K562 (cell line): ENCODE results near the gene BIRC6. TPM values are rescaled to one million over a fixed set of nuclear protein-coding genes. Genes with fewer than 3 reads are reported as not detected.

Experiments used
- ATAC-seq: fragments of 200-7000 bp; cut with Tn5 transposase; 3 replicates; pipeline ENCODE4 v1.9.1; 2020; ENCODE audit warnings: moderate library complexity
- Bru-seq: library from RNA; stranded (reverse); fragments of 400-500 nt; gene quantifications from one replicate; lab custom pipeline; 2021; lab: Mats Ljungman, UMichigan
- BruChase-seq, 2 experiments: library from RNA; stranded (reverse); fragments of 400-500 nt; gene quantifications; one replicate each; lab custom pipeline; 2021; lab: Mats Ljungman, UMichigan
- BruUV-seq: library from RNA; stranded (reverse); fragments of 400-500 nt; replicated peaks from 2 replicates; lab custom pipeline; 2021; lab: Mats Ljungman, UMichigan
- CTCF ChIA-PET: fragments of 300-600 bp; formaldehyde crosslinking; extraction: SDS; loops from one replicate; lab custom pipeline; 2021; ENCODE audit warnings: low intra/inter-chr PET ratio; lab: Yijun Ruan, JAX
- POLR2A ChIA-PET: fragments of 300-600, 350-650 bp; sonication (Branson Sonifier 250); formaldehyde crosslinking; extraction: SDS; loops from one replicate; lab custom pipeline; 2021; ENCODE audit warnings: antibody characterized with exemption, inconsistent platforms; lab: Yijun Ruan, JAX
- DNase-seq, 4 experiments: peaks; one replicate each; pipeline versions ENCODE4 v3.0.0 to v3.0.0-alpha.2; 2011 to 2018; ENCODE audit warnings: low spot score in 3 of 4, mixed read lengths in 3 of 4; ENCODE audit errors: extremely low read depth in 1 of 4
- FAIRE-seq: peaks from 2 replicates; lab custom pipeline; 2011; peaks lifted over from hg19 to GRCh38; lab: Jason Lieb, UNC
- H2AFZ ChIP-seq: 2 replicates; pipeline ENCODE4 v1.6.0; 2011; ENCODE audit warnings: low read depth, low read length, control low read depth, inconsistent platforms
- H3K27ac ChIP-seq: fragments of 200-600 bp; 3 replicates; pipeline ENCODE4 v1.8.0; 2011; ENCODE audit warnings: low read depth, mild to moderate bottlenecking, control low read depth, inconsistent platforms, low read length, moderate library complexity, mixed read lengths; ENCODE audit errors: extremely low read depth
- H3K27me3 ChIP-seq, 2 experiments: fragments of 300-600 bp in 1 of 2; 2 replicates in 1 of 2; 3 replicates in 1 of 2; pipeline versions ENCODE4 v1.6.0 to v1.8.0; 2011; ENCODE audit warnings: inconsistent platforms in 2 of 2, low read length in 2 of 2, mild to moderate bottlenecking in 1 of 2, mixed read lengths in 1 of 2, moderate library complexity in 1 of 2; ENCODE audit not compliant: control insufficient read depth in 2 of 2, insufficient read depth in 2 of 2
- H3K36me3 ChIP-seq: fragments of 300-600 bp; 3 replicates; pipeline ENCODE4 v1.8.0; 2011; ENCODE audit warnings: mild to moderate bottlenecking, low read length, inconsistent platforms; ENCODE audit not compliant: control insufficient read depth, insufficient read depth
- H3K4me1 ChIP-seq, 2 experiments: fragments of 200-600 bp in 1 of 2; replicated peaks in 1 of 2; 2 replicates in 1 of 2; 3 replicates in 1 of 2; pipeline versions ENCODE4 v1.5.1 to v1.8.0; 2011; ENCODE audit warnings: inconsistent platforms in 2 of 2, low read length in 2 of 2, mild to moderate bottlenecking in 1 of 2, mixed read lengths in 1 of 2, moderate library complexity in 1 of 2; ENCODE audit not compliant: control insufficient read depth in 2 of 2, insufficient read depth in 2 of 2
- H3K4me2 ChIP-seq: 2 replicates; pipeline ENCODE4 v1.6.1; 2011; ENCODE audit warnings: low read length, control low read depth, inconsistent platforms, mixed read lengths; ENCODE audit not compliant: insufficient read depth
- H3K4me3 ChIP-seq: fragments of 200-600 bp; sonication (generic), shearing (Covaris generic); 2 replicates; pipeline ENCODE4 v1.5.1; 2016; ENCODE audit warnings: control low read depth, inconsistent platforms
- H3K79me2 ChIP-seq: fragments of 200-600 bp; 3 replicates; pipeline ENCODE4 v1.8.0; 2011; ENCODE audit warnings: low read length, inconsistent platforms; ENCODE audit not compliant: control insufficient read depth, insufficient read depth
- H3K9ac ChIP-seq, 2 experiments: 2 replicates each; pipeline versions ENCODE4 v1.6.0 to v1.6.1; 2011; ENCODE audit warnings: low read depth in 2 of 2, low read length in 2 of 2, control low read depth in 1 of 2, inconsistent platforms in 1 of 2, mild to moderate bottlenecking in 1 of 2, mixed read lengths in 1 of 2; ENCODE audit not compliant: insufficient read depth in 1 of 2
- H3K9me1 ChIP-seq: one replicate; pipeline ENCODE4 v1.6.0; 2011; ENCODE audit warnings: inconsistent platforms, mild to moderate bottlenecking, low read length, moderate library complexity; ENCODE audit not compliant: control insufficient read depth, insufficient read depth
- H3K9me3 ChIP-seq: replicated peaks from 2 replicates; pipeline ENCODE4 v1.5.1; 2011; ENCODE audit warnings: low read depth, low read length, inconsistent platforms; ENCODE audit not compliant: control insufficient read depth, insufficient read depth
- H4K20me1 ChIP-seq: replicated peaks from 2 replicates; pipeline ENCODE4 v1.6.1; 2011; ENCODE audit warnings: low read length, inconsistent platforms, mixed read lengths; ENCODE audit not compliant: control insufficient read depth, insufficient read depth
- ATF1 ChIP-seq, 2 experiments: fragments of 450-650 bp in 1 of 2; IDR thresholded peaks; 2 replicates each; pipeline ENCODE4 v1.6.1; 2016; ENCODE audit warnings: missing compliant biosample characterization in 1 of 2, missing genetic modification characterization in 1 of 2
- BMI1 ChIP-seq: fragments of 150-350 bp; IDR thresholded peaks from 2 replicates; pipeline ENCODE4 v1.6.1; 2014; ENCODE audit warnings: low read length
- GABPB2 ChIP-seq: fragments of 250-450 bp; sonication (Bioruptor Pico); conservative IDR thresholded peaks from 2 replicates; pipeline ENCODE4 v1.5.1; 2021; ENCODE audit warnings: mild to moderate bottlenecking
- HLTF ChIP-seq: fragments of 450-650 bp; IDR thresholded peaks from 2 replicates; pipeline ENCODE4 v1.6.1; 2016
- JUND ChIP-seq, 2 experiments: IDR thresholded peaks; 2 replicates in 1 of 2; 3 replicates in 1 of 2; pipeline ENCODE4 v1.6.1; 2011; ENCODE audit warnings: borderline replicate concordance in 2 of 2, low read depth in 2 of 2, low read length in 2 of 2, improper control_type of control experiment in 1 of 2, missing biosample characterization in 1 of 2, missing genetic modification characterization in 1 of 2, missing genetic modification reagents in 1 of 2
- PHB2 ChIP-seq: fragments of 450-650 bp; IDR thresholded peaks from 2 replicates; pipeline ENCODE4 v1.6.1; 2017; ENCODE audit warnings: low read depth
- REST ChIP-seq, 2 experiments: fragments of 450-650 bp; formaldehyde crosslinking in 1 of 2; IDR thresholded peaks; 2 replicates each; pipeline versions ENCODE4 v1.4.0 to v1.6.1; 2014 to 2020; ENCODE audit warnings: mild to moderate bottlenecking in 2 of 2, borderline replicate concordance in 1 of 2, low read depth in 1 of 2
- SNIP1 ChIP-seq: fragments of 450-650 bp; IDR thresholded peaks from 2 replicates; pipeline ENCODE4 v1.7.1; 2017; ENCODE audit warnings: low read depth, mild to moderate bottlenecking
- WGBS: fragments of 100-300 bp; shearing (Covaris generic); methylation state at CpG from one replicate; pipeline ENCODE4 v1.1.6; 2016; ENCODE audit warnings: low coverage, mixed read lengths; ENCODE audit not compliant: insufficient coverage; ENCODE audit errors: missing lambda C conversion rate; 5-methylcytosine and 5-hydroxymethylcytosine counted together
- in situ Hi-C: fragments of 300-500 bp; cut with MboI; formaldehyde crosslinking; loops from 4 replicates; pipeline ENCODE4 v1.15.0; 2018; ENCODE audit warnings: inconsistent platforms, mixed read lengths
- intact Hi-C: fragments of 100-400 bp; cut with micrococcal nuclease; formaldehyde crosslinking; loops from 2 replicates; pipeline ENCODE4 v1.14.2; 2022
- long read RNA-seq, 3 experiments: library from polyadenylated mRNA in 2 of 3; library from RNA in 1 of 3; unstranded in 2 of 3; stranded (forward) in 1 of 3; transcript quantifications; one replicate each; pipeline ENCODE4 v2.0.0, GENCODE V29; 2019 to 2022
- polyA minus RNA-seq, 3 experiments: library from RNA; depleted of rRNA, polyadenylated mRNA; stranded (reverse); fragments of >200 nt; gene quantifications; 2 replicates each; pipeline ENCODE4 v1.2.3, GENCODE V29; 2011
- polyA plus RNA-seq, 8 experiments: library from polyadenylated mRNA; depleted of rRNA in 4 of 8; stranded (reverse) in 5 of 8; unstranded in 3 of 8; fragments of >200 nt; fragmentation: Nextera tagmentation in 2 of 8; fragmentation: Illumina TruSeq in 1 of 8; extraction: Ambion mirVana in 2 of 8; extraction: Trizol in 1 of 8; gene quantifications; 2 replicates each; pipeline versions ENCODE4 v1.2.1 to v1.2.3, GENCODE V29; 2011 to 2014; ENCODE audit warnings: inconsistent platforms in 1 of 8, missing spikeins in 1 of 8
- total RNA-seq, 7 experiments: library from RNA; depleted of rRNA in 6 of 7; stranded (reverse); fragments of >200 nt in 6 of 7; fragmentation: Illumina TruSeq in 2 of 7; extraction: Trizol in 2 of 7; gene quantifications; 2 replicates each; pipeline versions ENCODE4 v1.2.1 to v1.2.3, GENCODE V29; 2011 to 2021; ENCODE audit warnings: low replicate concordance in 1 of 7

Gene BIRC6
- 422 and 1,015 TPM in 2 replicates for total RNA-seq (2011; cell fraction: chromatin; rRNA removed; ENCODE audit: low replicate concordance)
- total RNA-seq (2011; cell fraction: nucleolus; rRNA removed): 144 and 218 TPM in 2 replicates
- 276 and 284 TPM in 2 replicates for total RNA-seq (2011; cell fraction: nucleoplasm; rRNA removed)
- total RNA-seq (2014; rRNA removed) (49.8 and 73.8 TPM in 2 replicates), total RNA-seq (2014; rRNA removed; fragmentation: Illumina TruSeq; extraction: Trizol) (91.9 and 101 TPM in 2 replicates), total RNA-seq (2015; rRNA removed; fragmentation: Illumina TruSeq; extraction: Trizol) (94.9 and 110 TPM in 2 replicates), total RNA-seq (2021) (72.1 and 73.8 TPM in 2 replicates), polyA plus RNA-seq (2011; rRNA removed) (69.5 and 75.3 TPM in 2 replicates), polyA plus RNA-seq (2014; fragmentation: Illumina TruSeq; extraction: Trizol) (34.1 and 37.1 TPM in 2 replicates), polyA plus RNA-seq (2014; fragmentation: Nextera tagmentation; extraction: Ambion mirVana) (10 to 100 TPM; 18.8 to 30.7 TPM), polyA plus RNA-seq (2014; rRNA removed) (27.8 and 28.1 TPM in 2 replicates), polyA minus RNA-seq (2011; rRNA and poly(A)+ RNA removed) (792 and 858 TPM in 2 replicates), Bru-seq, nascent RNA (percentile 87 among the genes with signal in this experiment), BruChase-seq, experiment 1, labeled RNA remaining after a 2-hour chase (percentile 94 among the genes with signal in this experiment), BruChase-seq, experiment 2, labeled RNA remaining after a 6-hour chase (percentile 93 among the genes with signal in this experiment)
- polyA plus RNA-seq (2011; cell fraction: cytosol; rRNA removed): 51.1 and 59.8 TPM in 2 replicates
- 104 and 136 TPM in 2 replicates for polyA plus RNA-seq (2011; cell fraction: nucleus; rRNA removed)
- polyA plus RNA-seq (2012): 27.2 and 29.0 TPM in 2 replicates
- 140 and 175 TPM in 2 replicates for polyA minus RNA-seq (2011; cell fraction: cytosol; rRNA and poly(A)+ RNA removed)
- polyA minus RNA-seq (2011; cell fraction: nucleus; rRNA and poly(A)+ RNA removed): 201 and 344 TPM in 2 replicates
- long read RNA-seq, experiment 1, partial matches to known transcripts: 36 of 52 reads
- long read RNA-seq, experiment 1, other reads (novel, unspliced or antisense): 16 of 52 reads
- long read RNA-seq, experiment 2, partial matches to known transcripts: 4 of 10 reads
- long read RNA-seq, experiment 2, other reads (novel, unspliced or antisense): 6 of 10 reads
- long read RNA-seq, experiment 3, partial matches to known transcripts: 4 of 10 reads
- long read RNA-seq, experiment 3, other reads (novel, unspliced or antisense): 6 of 10 reads

- ATAC-seq (peak; percentile 91), FAIRE-seq (peak; percentile 76), DNase-seq (peak; percentile 95 to 98 (median 97))
- Histone ChIP-seq H3K27me3 (no peaks in the 10 kb centered on the region), H2AFZ (peak within 1 kb of the TSS; percentile 82), H3K9me3 (no peaks in the 10 kb centered on the region), H4K20me1 (peaks cover 19% of the 10 kb centered on the region), H3K27ac (peak within 1 kb of the TSS; percentile 91), H3K36me3 (peaks cover 28% of the 10 kb centered on the region), H3K9me1 (no peaks in the 10 kb centered on the region), H3K4me1 (peaks cover 7 to 9% of the 10 kb centered on the region in 2 experiments; a peak in 4 of 5 replicates), H3K9ac (peak within 1 kb of the TSS; percentile 93 to 95), H3K79me2 (peaks cover 55% of the 10 kb centered on the region), H3K4me2 (peak within 1 kb of the TSS; percentile 88), H3K4me3 (peak within 1 kb of the TSS; percentile 87)
- intact Hi-C loops: loop anchor here (10.0 kb wide), 1 partner anchor 192 kb away; the partner anchor contains the start of gene SLC30A6
- WGBS: under 1% methylated on average over 48 of the region's 76 CpGs
- no TSS peak for BruUV-seq
- ChIA-PET CTCF (no interaction called here), POLR2A (interaction anchor here (0.6 kb wide), 1 partner anchor 429 kb away, joined by 3 read pairs; no protein-coding TSS in a partner anchor)
- in situ Hi-C loops: no loop called here
- TF ChIP-seq PHB2 (no peak), BMI1 (no peak), GABPB2 (CRISPR knock-in tag) (no peak), HLTF (0 out of 2 replicates have a peak, but pooled peaks have one; percentile 72), SNIP1 (no peak), JUND (IDR thresholded peaks at IDR 0.05; ENCODE audit: borderline replicate concordance, low read depth, low read length) (peak; percentile 57), JUND (tag; IDR thresholded peaks at IDR 0.05; ENCODE audit: borderline replicate concordance, low read depth, low read length) (peak; percentile 61; the same call in 1 of the 3 replicates), ATF1 (CRISPR knock-in tag; IDR thresholded peaks at IDR 0.05) (no peak), ATF1 (tag; IDR thresholded peaks at IDR 0.05) (peak; percentile 89), REST (IDR thresholded peaks at IDR 0.05; ENCODE audit: borderline replicate concordance) (peak; percentile 38; the same call in 1 of the 2 replicates), REST (CRISPR knock-in tag; IDR thresholded peaks at IDR 0.05; ENCODE audit: low read depth) (no peak)
Measured at GRCh38 chr2:32356681-32357317, at the start of gene BIRC6. Gene BIRC6 (plus strand): TSS chr2:32357023. CDS start chr2:32357162, 139 bp downstream.
